ENCODE measurements around the gene DDX25.

The DDX25 gene

GRCh38 chr11:125925247-125925740 lies 21.0 kb downstream of the DDX25 start:
- Histone ChIP-seq H3K4me3 (ENCODE audit: low read length) (no peak overlapping the region), H4K20me1 (ENCODE audit: control insufficient read depth, insufficient read depth, low read depth, low read length) (no peaks in the 10 kb centered on the region), H3K9me2 (replicated peaks; ENCODE audit: control insufficient read depth, low read length) (no peaks in the 10 kb centered on the region), H3K27me3 (ENCODE audit: control insufficient read depth, low read length) (peaks cover 35% of the 10 kb centered on the region), H3K4me2 (ENCODE audit: low read length) (no peak overlapping the region), H3K9me3 (ENCODE audit: control insufficient read depth, insufficient read depth, low read length) (no peaks in the 10 kb centered on the region), H3K36me3 (ENCODE audit: control insufficient read depth, low read length) (no peaks in the 10 kb centered on the region), H3K4me1 (ENCODE audit: control insufficient read depth, low read length) (no peaks in the 10 kb centered on the region), H3K79me2 (ENCODE audit: control insufficient read depth, low read length) (no peaks in the 10 kb centered on the region), H3K27ac (ENCODE audit: low read depth, low read length) (no peak overlapping the region), H3F3A (ENCODE audit: control insufficient read depth, insufficient read depth) (no peaks in the 10 kb centered on the region)
- no peak for TF ChIP-seq EZH2phosphoT487 (IDR thresholded peaks at IDR 0.05; ENCODE audit: borderline replicate concordance, low read length)
- no peak for TF ChIP-seq CTCF (IDR thresholded peaks at IDR 0.05; ENCODE audit: low read depth, low read length, poor library complexity, severe bottlenecking)

GRCh38 chr11:125925804-125926203 lies 21.5 kb downstream of the DDX25 start:
- Histone ChIP-seq H4K20me1 (ENCODE audit: control insufficient read depth, insufficient read depth, low read depth, low read length) (no peaks in the 10 kb centered on the region), H3F3A (ENCODE audit: control insufficient read depth, insufficient read depth) (no peaks in the 10 kb centered on the region), H3K4me2 (ENCODE audit: low read length) (no peak overlapping the region), H3K4me3 (ENCODE audit: low read length) (no peak overlapping the region), H3K79me2 (ENCODE audit: control insufficient read depth, low read length) (no peaks in the 10 kb centered on the region), H3K9me2 (replicated peaks; ENCODE audit: control insufficient read depth, low read length) (no peaks in the 10 kb centered on the region), H3K27me3 (ENCODE audit: control insufficient read depth, low read length) (peaks cover 35% of the 10 kb centered on the region), H3K36me3 (ENCODE audit: control insufficient read depth, low read length) (no peaks in the 10 kb centered on the region), H3K9me3 (ENCODE audit: control insufficient read depth, insufficient read depth, low read length) (no peaks in the 10 kb centered on the region), H3K4me1 (ENCODE audit: control insufficient read depth, low read length) (no peaks in the 10 kb centered on the region), H3K27ac (ENCODE audit: low read depth, low read length) (no peak overlapping the region)
- TF ChIP-seq CTCF (IDR thresholded peaks at IDR 0.05; ENCODE audit: low read depth, low read length, poor library complexity, severe bottlenecking) (no peak), EZH2phosphoT487 (IDR thresholded peaks at IDR 0.05; ENCODE audit: borderline replicate concordance, low read length) (no peak)

- Histone ChIP-seq H4K20me1 (ENCODE audit: control insufficient read depth, insufficient read depth, low read depth, low read length) (no peaks in the 10 kb centered on the region), H3K4me3 (ENCODE audit: low read length) (no peak overlapping the region), H3K79me2 (ENCODE audit: control insufficient read depth, low read length) (no peaks in the 10 kb centered on the region), H3K27ac (ENCODE audit: low read depth, low read length) (no peak overlapping the region), H3K9me2 (replicated peaks; ENCODE audit: control insufficient read depth, low read length) (no peaks in the 10 kb centered on the region), H3K9me3 (ENCODE audit: control insufficient read depth, insufficient read depth, low read length) (no peaks in the 10 kb centered on the region), H3F3A (ENCODE audit: control insufficient read depth, insufficient read depth) (no peaks in the 10 kb centered on the region), H3K4me2 (ENCODE audit: low read length) (no peak overlapping the region), H3K4me1 (ENCODE audit: control insufficient read depth, low read length) (no peaks in the 10 kb centered on the region), H3K36me3 (ENCODE audit: control insufficient read depth, low read length) (no peaks in the 10 kb centered on the region), H3K27me3 (ENCODE audit: control insufficient read depth, low read length) (peaks cover 35% of the 10 kb centered on the region)
- no peak for TF ChIP-seq EZH2phosphoT487 (IDR thresholded peaks at IDR 0.05; ENCODE audit: borderline replicate concordance, low read length)
- no peak for TF ChIP-seq CTCF (IDR thresholded peaks at IDR 0.05; ENCODE audit: low read depth, low read length, poor library complexity, severe bottlenecking)
Observed at GRCh38 chr11:125926682-125927081, 22.4 kb downstream of the DDX25 start.
